Activated CD4-positive, alpha-beta T cell treated with anti-CD3 and anti-CD28 coated beads, Interleukin-2, amount 50 U/mL, for 1 hour (primary cell): ENCODE measurements around the gene ARFRP1.
"Not testable (repeated sequence)": the region's sequence is repeated elsewhere in the genome, so short reads cannot be mapped to it uniquely, and the experiment has no call there.

Experiments used
- DNase-seq: peaks from one replicate; pipeline ENCODE4 v3.0.0-alpha.2; 2020

ARFRP1 gene

DNA sequence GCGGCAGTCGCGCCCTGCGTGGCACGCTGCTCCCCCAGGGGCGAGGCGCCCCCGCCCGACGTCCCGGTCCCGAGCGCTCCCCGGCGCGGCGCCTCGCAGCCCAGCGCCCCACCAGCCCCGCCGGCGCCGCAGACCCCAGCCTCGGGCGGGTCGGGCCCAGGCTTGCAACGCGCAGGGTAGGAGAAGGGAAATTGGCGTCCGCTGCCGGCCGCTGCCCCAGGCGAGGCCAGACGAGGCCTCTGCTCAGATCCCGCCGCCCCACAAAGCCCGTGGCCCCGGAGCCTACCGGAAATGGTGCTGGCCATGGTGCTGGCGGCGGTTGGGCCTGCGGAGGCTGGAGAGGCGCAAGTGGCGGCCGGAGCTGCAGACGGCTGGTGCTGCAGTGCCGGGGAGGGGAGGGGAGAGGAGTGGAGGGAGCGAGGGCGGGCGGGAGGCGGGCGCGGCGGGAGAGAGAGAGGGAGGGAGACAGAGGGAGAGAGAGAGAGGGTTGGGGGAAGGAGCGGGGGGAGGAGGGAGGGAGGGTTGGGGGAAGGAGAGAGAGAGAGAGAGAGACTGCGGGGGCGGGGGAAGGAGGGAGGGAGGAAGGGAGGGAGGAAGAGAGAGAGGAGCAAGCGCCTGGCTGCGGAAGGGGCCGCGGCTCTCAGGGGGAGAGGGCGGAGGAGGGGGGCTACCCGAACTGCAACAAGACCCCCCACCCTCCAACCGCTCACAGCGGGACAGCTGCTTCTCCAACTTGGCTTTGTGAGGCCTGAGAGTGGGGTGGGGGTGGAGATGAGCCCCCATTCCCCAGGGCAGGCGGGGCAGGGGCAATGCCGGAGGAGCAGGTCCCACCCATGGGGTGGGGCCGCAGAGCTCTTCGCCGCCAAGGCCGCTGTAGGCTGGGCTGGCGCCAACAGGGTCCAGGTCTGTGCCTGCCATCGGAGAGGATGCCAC, 54.5 kb downstream of the ARFRP1 start, which contains the start of gene STMN3:
TSS of gene STMN3 (minus strand) at position 384 of the 933 bp plus-strand sequence. CDS start at position 305, 79 bp downstream.
- peak; percentile 65 for DNase-seq

DNA sequence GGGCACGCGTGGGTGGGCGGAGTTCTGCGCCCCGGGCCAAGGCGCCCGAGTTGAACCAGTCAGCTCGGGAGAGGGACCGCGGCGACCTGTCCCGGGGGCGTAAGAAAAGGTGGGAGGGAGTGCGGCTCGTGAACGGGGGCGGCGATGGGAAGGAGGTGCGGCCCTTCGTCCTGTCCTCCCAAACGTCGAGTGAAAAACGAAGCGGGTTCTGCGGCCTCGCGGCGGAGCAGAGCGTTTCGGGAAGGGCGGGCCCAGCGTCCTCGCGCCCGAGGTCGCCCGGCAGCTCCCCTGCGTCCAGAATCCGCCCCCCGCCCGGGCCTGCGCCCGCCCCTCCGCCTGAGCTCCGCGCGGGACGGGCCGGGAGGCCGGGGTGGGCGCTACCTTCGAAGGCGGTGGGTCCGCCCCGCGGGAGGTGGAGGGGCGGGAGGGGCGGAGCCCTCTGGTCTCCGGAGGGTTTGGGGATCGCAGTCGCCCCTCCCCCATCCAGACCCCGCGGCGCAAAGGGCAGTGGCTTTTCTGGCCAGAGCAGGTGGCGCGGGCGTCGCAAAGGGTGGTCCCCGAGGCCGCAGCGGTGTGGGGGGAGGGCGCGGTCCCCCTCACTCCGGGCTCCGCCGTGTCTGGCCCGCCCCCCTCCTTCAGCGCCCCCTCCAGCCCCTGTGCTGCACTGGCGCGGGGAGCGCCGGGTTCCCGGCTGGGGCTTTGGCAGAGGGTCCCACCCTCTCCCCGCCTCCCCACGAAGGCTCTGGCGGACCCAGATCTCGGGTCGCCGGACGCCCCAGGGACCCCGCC, 55.4 kb downstream of the ARFRP1 start:
- peak; percentile 22 for DNase-seq

DNA sequence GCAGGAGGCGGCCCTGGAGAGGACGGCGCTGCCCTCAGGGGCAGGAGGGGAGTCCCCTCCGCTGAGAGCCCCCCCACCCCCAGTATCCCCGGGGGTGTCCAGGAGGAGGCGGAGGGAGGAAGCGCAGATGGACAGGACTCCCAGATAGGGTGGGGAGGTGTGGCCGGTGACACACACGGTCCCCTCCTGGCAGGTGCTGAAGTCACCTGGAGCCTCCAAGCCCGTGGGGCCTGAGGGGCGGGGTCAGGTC, 55.9 kb downstream of the ARFRP1 start:
- peak; percentile 53 for DNase-seq

DNA sequence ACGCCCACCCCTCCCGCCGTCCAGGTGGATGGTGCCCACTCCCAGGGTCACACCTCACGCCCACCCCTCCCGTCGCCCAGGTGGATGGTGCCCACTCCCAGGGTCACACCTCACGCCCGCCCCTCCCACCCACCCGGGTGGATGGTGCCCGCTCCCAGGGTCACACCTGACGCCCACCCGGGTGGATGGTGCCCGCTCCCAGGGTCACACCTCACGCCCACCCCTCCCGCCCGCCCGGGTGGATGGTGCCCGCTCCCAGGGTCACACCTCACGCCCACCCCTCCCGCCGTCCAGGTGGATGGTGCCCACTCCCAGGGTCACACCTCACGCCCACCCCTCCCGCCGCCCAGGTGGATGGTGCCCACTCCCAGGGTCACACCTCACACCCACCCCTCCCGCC, 57.3 kb downstream of the ARFRP1 start:
- DNase-seq: not testable (repeated sequence)

DNA sequence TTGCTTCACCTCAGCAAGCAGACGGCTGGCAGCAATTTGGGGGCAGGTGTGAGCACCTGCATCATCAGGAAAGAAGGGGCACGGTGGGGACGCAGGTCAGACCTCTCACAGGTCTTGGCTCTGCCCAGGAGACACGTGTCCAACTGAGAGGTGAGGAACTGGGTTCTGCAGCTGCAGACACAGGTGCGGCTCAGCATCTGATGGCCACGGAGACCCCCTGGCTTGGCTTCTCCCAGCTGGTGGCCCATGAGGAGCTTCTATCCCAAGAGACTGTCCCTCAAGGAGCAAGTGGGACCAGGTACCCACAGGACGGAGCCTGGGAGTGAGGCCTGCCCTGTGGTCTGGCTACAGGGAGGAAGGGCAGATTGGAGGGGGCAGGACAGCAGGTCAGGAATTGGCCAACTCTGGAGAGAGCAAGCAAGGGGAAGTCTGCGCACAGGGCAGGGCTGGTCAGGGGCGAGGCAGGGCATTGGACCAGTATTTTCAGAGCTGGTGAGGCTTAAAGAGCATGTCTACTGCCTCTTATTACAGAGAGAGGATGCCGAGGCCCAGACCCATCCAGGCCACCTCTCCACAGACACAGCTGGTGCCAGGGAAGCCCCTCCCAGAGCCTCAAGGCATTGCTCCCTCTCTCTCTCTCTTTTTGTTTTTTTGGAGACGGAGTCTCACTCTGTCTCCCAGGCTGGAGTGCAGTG, 58.7 kb downstream of the ARFRP1 start:
- no peak for DNase-seq
